HepG2 (cell line): Measurements from ENCODE around the gene WRAP73. TPM values are rescaled to one million over a fixed set of nuclear protein-coding genes. Genes with fewer than 3 reads are reported as not detected.

Experiments used
- ATAC-seq: fragments of 200-7000 bp; cut with Tn5 transposase; 3 replicates; pipeline ENCODE4 v1.9.1; 2020; ENCODE audit warnings: mild to moderate bottlenecking, moderate library complexity
- BruUV-seq: library from RNA; stranded (reverse); fragments of 400-500 nt; replicated peaks from 2 replicates; lab custom pipeline; 2021; lab: Mats Ljungman, UMichigan
- CTCF ChIA-PET: fragments of 300-600 bp; formaldehyde crosslinking; extraction: SDS; loops from one replicate; lab custom pipeline; 2021; ENCODE audit warnings: low total read pairs, inconsistent platforms, low intra/inter-chr PET ratio; lab: Yijun Ruan, JAX
- POLR2A ChIA-PET: fragments of 350-600 bp; sonication (Branson Sonifier 250); formaldehyde crosslinking; loops from one replicate; lab custom pipeline; 2020; ENCODE audit warnings: antibody characterized with exemption, inconsistent platforms; lab: Yijun Ruan, JAX
- DNase-seq: peaks from one replicate; pipeline ENCODE4 v3.0.0-alpha.2; 2015; ENCODE audit warnings: low spot score
- FAIRE-seq: peaks from 3 replicates; lab custom pipeline; 2011; peaks lifted over from hg19 to GRCh38; lab: Jason Lieb, UNC
- H2AFZ ChIP-seq: one replicate; pipeline ENCODE4 v1.6.1; 2011; ENCODE audit warnings: low read length, inconsistent platforms
- H3K27ac ChIP-seq: fragments of 300-600 bp; 3 replicates; pipeline ENCODE4 v1.8.0; 2011; ENCODE audit warnings: mixed run types, mild to moderate bottlenecking, mixed read lengths, low read length, inconsistent platforms; ENCODE audit not compliant: insufficient read depth; ENCODE audit errors: extremely low read length
- H3K27me3 ChIP-seq, 2 experiments: fragments of 200-600 bp in 1 of 2; 2 replicates in 1 of 2; 3 replicates in 1 of 2; pipeline versions ENCODE4 v1.6.0 to v1.8.0; 2011; ENCODE audit warnings: low read length in 2 of 2, mild to moderate bottlenecking in 2 of 2, moderate library complexity in 2 of 2, inconsistent platforms in 1 of 2; ENCODE audit not compliant: insufficient read depth in 2 of 2, control insufficient read depth in 1 of 2
- H3K36me3 ChIP-seq, 2 experiments: fragments of 200-600 bp in 1 of 2; replicated peaks in 1 of 2; 2 replicates in 1 of 2; 3 replicates in 1 of 2; pipeline versions ENCODE4 v1.5.1 to v1.8.0; 2011; ENCODE audit warnings: low read length in 2 of 2, inconsistent platforms in 1 of 2; ENCODE audit not compliant: insufficient read depth in 2 of 2, control insufficient read depth in 1 of 2
- H3K4me1 ChIP-seq: 2 replicates; pipeline ENCODE4 v1.5.1; 2012; ENCODE audit warnings: low read length, inconsistent platforms; ENCODE audit not compliant: insufficient read depth
- H3K4me2 ChIP-seq: 2 replicates; pipeline ENCODE4 v1.6.0; 2011; ENCODE audit warnings: low read depth, low read length, inconsistent platforms
- H3K4me3 ChIP-seq, 3 experiments: fragments of 200-600 bp in 1 of 3; sonication (generic), shearing (Covaris generic) in 1 of 3; replicated peaks in 1 of 3; 2 replicates each; pipeline ENCODE4 v1.5.1; 2011 to 2016; ENCODE audit warnings: low read length in 3 of 3, inconsistent platforms in 2 of 3, low read depth in 2 of 3, mild to moderate bottlenecking in 2 of 3, control low read depth in 1 of 3, mixed read lengths in 1 of 3; ENCODE audit not compliant: insufficient read depth in 1 of 3
- H3K79me2 ChIP-seq: one replicate; pipeline ENCODE4 v1.6.1; 2011; ENCODE audit warnings: low read length, inconsistent platforms; ENCODE audit not compliant: insufficient read depth
- H3K9ac ChIP-seq: 2 replicates; pipeline ENCODE4 v1.6.0; 2011; ENCODE audit warnings: mild to moderate bottlenecking, low read depth, low read length, inconsistent platforms; ENCODE audit not compliant: insufficient read depth
- H3K9me3 ChIP-seq: 2 replicates; pipeline ENCODE4 v1.5.1; 2012; ENCODE audit warnings: mild to moderate bottlenecking, low read length
- H4K20me1 ChIP-seq: 2 replicates; pipeline ENCODE4 v1.6.0; 2011; ENCODE audit warnings: inconsistent platforms, mild to moderate bottlenecking, low read length, moderate library complexity; ENCODE audit not compliant: insufficient read depth
- CCDC6 ChIP-seq: sonication (generic); formaldehyde crosslinking; IDR thresholded peaks from 2 replicates; pipeline ENCODE4 v1.8.1; 2022; ENCODE audit warnings: mild to moderate bottlenecking, missing genetic modification reagents, moderate library complexity
- HNF4A ChIP-seq: sonication (generic); formaldehyde crosslinking; IDR thresholded peaks from 2 replicates; pipeline ENCODE4 v1.4.0; 2020; ENCODE audit warnings: missing genetic modification reagents
- IKZF1 ChIP-seq: fragments of 450-650 bp; IDR thresholded peaks from 2 replicates; pipeline ENCODE4 v1.7.1; 2016
- KDM2A ChIP-seq: sonication (generic); formaldehyde crosslinking; IDR thresholded peaks from 2 replicates; pipeline ENCODE4 v1.4.0; 2020; ENCODE audit warnings: low read depth, missing genetic modification reagents, borderline replicate concordance
- NR3C1 ChIP-seq: sonication (generic); formaldehyde crosslinking; IDR thresholded peaks from 2 replicates; pipeline ENCODE4 v1.4.0; 2020; ENCODE audit warnings: missing genetic modification reagents
- ZFP90 ChIP-seq: sonication (generic); formaldehyde crosslinking; IDR thresholded peaks from 2 replicates; pipeline ENCODE4 v1.8.0; 2022; ENCODE audit warnings: missing genetic modification reagents, mild to moderate bottlenecking, inconsistent platforms, borderline replicate concordance
- ZNF335 ChIP-seq: sonication (generic); formaldehyde crosslinking; IDR thresholded peaks from 2 replicates; pipeline ENCODE4 v1.4.0; 2020; ENCODE audit warnings: missing genetic modification reagents
- ZNF572 ChIP-seq: sonication (generic); formaldehyde crosslinking; IDR thresholded peaks from 2 replicates; pipeline ENCODE4 v1.5.1; 2020; ENCODE audit warnings: mild to moderate bottlenecking, missing genetic modification reagents
- ZNF749 ChIP-seq: sonication (generic); formaldehyde crosslinking; IDR thresholded peaks from 2 replicates; pipeline ENCODE4 v1.8.0; 2022; ENCODE audit warnings: mild to moderate bottlenecking, missing genetic modification reagents, moderate library complexity, borderline replicate concordance
- ZNF839 ChIP-seq: sonication (generic); formaldehyde crosslinking; IDR thresholded peaks from 2 replicates; pipeline ENCODE4 v1.4.0; 2020; ENCODE audit warnings: missing genetic modification reagents, mild to moderate bottlenecking, borderline replicate concordance
- WGBS: methylation state at CpG from one replicate; pipeline ENCODE4 v1.1.6; 2017; ENCODE audit warnings: low lambda C conversion rate; 5-methylcytosine and 5-hydroxymethylcytosine counted together
- in situ Hi-C: cut with HindIII; loops from 2 replicates; pipeline ENCODE4 v1.10.0; 2017; ENCODE audit warnings: low pct_unique_long_range_greater_than_20kb; ENCODE audit not compliant: extremely low pct_ligation_motif_present
- intact Hi-C: fragments of 100-400 bp; cut with micrococcal nuclease; formaldehyde crosslinking; loops from one replicate; pipeline ENCODE4 v1.10.0; 2022; ENCODE audit not compliant: unreplicated experiment
- polyA plus RNA-seq, 8 experiments: library from polyadenylated mRNA; depleted of rRNA in 3 of 8; stranded (reverse) in 7 of 8; unstranded in 1 of 8; fragments of >200 nt; fragmentation: Illumina TruSeq in 4 of 8; extraction: Trizol in 4 of 8; gene quantifications; 2 replicates each; pipeline versions ENCODE4 v1.2.1 to v1.2.3, GENCODE V29; 2011 to 2016; ENCODE audit warnings: low read depth in 4 of 8, missing spikeins in 1 of 8, mixed read lengths in 1 of 8; ENCODE audit not compliant: insufficient read depth in 1 of 8
- total RNA-seq, 5 experiments: library from RNA; depleted of rRNA; stranded (reverse); fragments of >200 nt; fragmentation: Illumina TruSeq; extraction: Trizol; gene quantifications; 2 replicates each; pipeline ENCODE4 v1.2.3, GENCODE V29; 2016; ENCODE audit warnings: low read depth in 1 of 5
- TF ChIP-seq, protein P1 (sequence below): sonication (generic); formaldehyde crosslinking; IDR thresholded peaks from 2 replicates; pipeline ENCODE4 v1.9.0; 2021; ENCODE audit warnings: missing genetic modification reagents, mild to moderate bottlenecking, borderline replicate concordance

WRAP73 gene
- total and polyA plus RNA-seq, 2 of the 13 experiments (the other 11 are each of a cell fraction or from before 2014, with no cell fraction given) = 18.1 to 40.4 TPM

DNA sequence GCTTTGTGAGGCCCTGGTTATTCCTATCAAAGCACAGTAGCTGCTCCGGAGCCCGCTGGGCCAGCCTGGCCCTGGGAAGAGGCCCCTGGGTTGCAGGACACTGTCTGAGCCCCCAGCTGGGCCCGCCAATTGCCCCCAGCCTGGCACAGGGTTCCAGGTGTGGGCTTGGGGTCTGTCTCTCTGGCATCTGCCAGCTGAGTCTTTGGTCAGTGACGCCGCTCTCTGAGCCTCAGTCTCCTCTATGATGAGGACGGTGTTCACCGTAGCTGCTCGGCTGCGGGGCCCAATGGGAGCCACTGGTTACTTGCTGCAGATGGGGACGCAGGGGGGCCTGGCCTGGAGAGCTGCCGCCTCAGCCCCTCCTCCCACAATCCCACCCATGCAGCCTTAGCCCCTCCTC is 43.4 kb upstream of the WRAP73 start:
- H4K20me1 ChIP-seq = no peaks in the 10 kb centered on the region
- BruUV-seq = no TSS peak
- no peak overlapping the region for H3K4me3 ChIP-seq
- ATAC-seq (no peak), FAIRE-seq (no peak), DNase-seq (no peak)
- H3K27ac ChIP-seq = no peak overlapping the region
- no peak for TF ChIP-seq ZNF572 (CRISPR knock-in tag)
- no peak for TF ChIP-seq ZNF749 (CRISPR knock-in tag)
- no peak for TF ChIP-seq IKZF1
- TF ChIP-seq CCDC6 (CRISPR knock-in tag) = no peak
- no peak for TF ChIP-seq HNF4A (CRISPR knock-in tag)
- TF ChIP-seq, protein P1, sequence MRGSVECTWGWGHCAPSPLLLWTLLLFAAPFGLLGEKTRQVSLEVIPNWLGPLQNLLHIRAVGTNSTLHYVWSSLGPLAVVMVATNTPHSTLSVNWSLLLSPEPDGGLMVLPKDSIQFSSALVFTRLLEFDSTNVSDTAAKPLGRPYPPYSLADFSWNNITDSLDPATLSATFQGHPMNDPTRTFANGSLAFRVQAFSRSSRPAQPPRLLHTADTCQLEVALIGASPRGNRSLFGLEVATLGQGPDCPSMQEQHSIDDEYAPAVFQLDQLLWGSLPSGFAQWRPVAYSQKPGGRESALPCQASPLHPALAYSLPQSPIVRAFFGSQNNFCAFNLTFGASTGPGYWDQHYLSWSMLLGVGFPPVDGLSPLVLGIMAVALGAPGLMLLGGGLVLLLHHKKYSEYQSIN = no peak
- no peak for TF ChIP-seq ZNF839 (CRISPR knock-in tag)
- no peak for TF ChIP-seq ZNF335 (CRISPR knock-in tag)
- no peak for TF ChIP-seq ZFP90 (CRISPR knock-in tag)
- TF ChIP-seq NR3C1 (CRISPR knock-in tag) = no peak
- no peak for TF ChIP-seq KDM2A
- H3K27me3 ChIP-seq = no peaks in the 10 kb centered on the region; a peak in 1 of 5 replicates
- no peaks in the 10 kb centered on the region for H3K79me2 ChIP-seq
- H2AFZ ChIP-seq = no peak overlapping the region
- H3K9ac ChIP-seq = no peak overlapping the region
- no peak overlapping the region for H3K4me2 ChIP-seq
- no peaks in the 10 kb centered on the region for H3K9me3 ChIP-seq
- CTCF ChIA-PET = no interaction called here
- in situ Hi-C loops = no loop called here
- H3K4me1 ChIP-seq = no peaks in the 10 kb centered on the region
- no peaks in the 10 kb centered on the region for H3K36me3 ChIP-seq
- no CpG with 5 or more reads among the region's 11 CpGs for WGBS
- POLR2A ChIA-PET = no interaction called here
- intact Hi-C loops = no loop called here
